T-helper 1 cell treated with Interleukin-12 subunit alpha and Interleukin-12 subunit beta and Interleukin-4 antibody, amounts not matched to agents 30 ng/mL and 1 ng/mL, for 36 hours (primary cell): Measurements from ENCODE around the gene PDCD10. TPM values are rescaled to one million over a fixed set of nuclear protein-coding genes. Genes with fewer than 3 reads are reported as not detected.

Source experiments
- intact Hi-C: fragments of 100-400 bp; cut with micrococcal nuclease; formaldehyde crosslinking; loops from one replicate; pipeline ENCODE4 v1.15.1; 2024
- total RNA-seq: library from RNA; stranded (reverse); gene quantifications from 2 replicates; pipeline ENCODE4 v1.2.3, GENCODE V29; 2022

PDCD10 gene
- total RNA-seq, 1 donor from 2014 or later, result 67.6 TPM

DNA sequence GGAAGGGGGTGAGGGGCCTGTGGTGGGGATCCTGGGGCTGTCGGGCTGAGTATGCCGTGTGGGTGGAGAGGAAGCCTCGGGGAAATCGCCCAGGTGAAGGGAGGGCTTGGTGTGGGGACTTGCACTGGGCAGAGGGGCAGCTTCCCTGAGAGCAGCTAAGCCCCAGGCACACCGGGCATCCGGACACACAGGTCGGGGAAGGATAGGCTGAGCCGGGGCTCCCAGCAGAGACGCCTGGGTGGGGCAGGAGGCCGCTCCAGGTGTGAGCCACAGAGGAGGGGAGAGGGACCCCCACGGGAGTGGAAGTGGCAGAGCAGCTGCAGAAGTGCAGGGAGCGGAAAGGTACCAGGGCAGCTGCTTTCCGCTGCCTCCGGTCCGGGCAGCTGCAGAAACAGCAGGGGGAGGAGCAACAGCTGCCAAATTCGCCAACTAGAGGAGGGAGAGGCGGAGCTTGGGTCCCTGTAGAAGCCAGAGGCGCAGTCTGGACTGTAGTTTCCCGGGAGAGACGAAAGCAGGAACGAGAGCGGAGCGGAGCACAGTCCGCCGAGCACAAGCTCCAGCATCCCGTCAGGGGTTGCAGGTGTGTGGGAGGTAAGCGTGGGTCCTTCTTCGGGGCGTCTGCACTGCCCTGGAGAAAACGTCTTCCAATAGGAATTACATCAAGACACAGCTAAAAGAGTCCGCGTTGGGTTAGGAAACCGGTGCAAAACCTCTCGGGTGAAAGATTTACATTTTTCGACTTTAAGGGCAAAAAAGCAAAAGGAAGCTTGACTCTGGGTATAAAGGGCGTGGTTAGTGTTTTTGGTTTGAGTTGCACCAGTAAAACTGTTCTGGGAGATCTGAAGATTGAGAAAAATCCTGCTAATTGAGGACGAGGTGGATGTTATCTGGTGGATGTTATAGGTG is 794 bp upstream of the PDCD10 start, which contains the start of gene SERPINI1:
TSS of gene SERPINI1 (plus strand) at position 489 of the 906 bp plus-strand sequence. CDS start 53,408 bp downstream, outside the sequence.
- intact Hi-C loops, result loop anchor here (1.0 to 2.0 kb wide), 8 partner anchors 15 to 359 kb away; partner anchors contain the start of genes GOLIM4 and ZBBX

DNA sequence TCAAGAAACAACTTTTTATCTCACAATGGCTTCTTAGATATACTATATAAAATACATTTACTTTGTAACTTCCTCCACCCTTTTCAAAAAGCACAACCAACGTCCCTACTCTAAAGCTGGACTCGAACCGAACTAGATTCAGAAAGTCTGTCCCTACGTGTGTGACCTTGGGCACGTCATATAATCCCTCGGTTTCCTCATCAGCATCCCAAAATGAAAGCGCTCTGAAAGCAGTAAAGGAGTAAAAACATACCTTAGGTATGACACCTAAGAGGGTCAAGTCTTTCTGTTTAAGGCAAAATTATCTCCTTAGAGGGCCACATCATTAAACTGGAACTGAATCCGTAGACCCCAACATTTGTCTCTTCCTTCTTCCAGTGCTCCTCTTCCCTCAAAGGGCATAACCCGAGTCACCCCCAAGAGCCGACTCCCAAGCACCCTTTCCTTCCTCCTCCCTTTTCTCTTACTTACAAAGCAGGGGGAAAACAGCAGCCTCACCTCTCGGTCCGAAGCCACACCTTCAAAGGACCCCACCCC is 663 bp downstream of the PDCD10 start:
- intact Hi-C loops, result loop anchor here (2.0 kb wide), 3 partner anchors 15 to 361 kb away; partner anchors contain the start of gene GOLIM4

DNA sequence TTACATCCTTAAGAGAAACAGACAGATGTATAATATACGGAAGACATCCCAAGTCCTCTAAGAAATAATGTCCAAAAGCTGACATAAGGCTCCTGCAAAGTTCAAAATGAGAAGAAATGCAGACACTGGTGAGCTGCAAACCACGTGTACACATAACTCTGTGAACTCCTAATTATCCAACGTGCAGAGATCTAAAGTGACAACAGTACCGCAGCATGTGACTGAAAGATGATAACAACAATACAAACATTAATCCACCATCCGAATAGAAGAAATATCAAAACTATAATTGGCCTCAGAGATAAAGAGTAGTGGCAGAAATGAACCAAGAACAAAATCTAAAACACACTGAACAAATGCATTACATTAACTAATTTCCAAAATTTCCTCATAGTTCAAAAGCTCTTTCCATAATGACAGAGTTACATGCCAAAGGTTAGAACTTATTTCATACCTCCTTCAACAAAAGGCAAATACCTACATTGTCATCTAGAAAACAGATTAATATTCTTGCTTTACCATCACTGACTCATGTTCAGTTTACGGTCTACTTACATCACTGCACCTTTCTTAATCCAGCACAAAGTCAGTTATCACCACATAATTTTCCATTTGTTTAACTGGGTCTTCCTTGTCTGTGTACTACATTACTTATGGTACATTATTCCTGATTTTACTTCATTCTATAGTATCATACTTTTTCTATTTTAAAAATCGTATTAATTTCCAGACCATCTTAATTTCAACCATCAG is 2.2 kb downstream of the PDCD10 start:
- intact Hi-C loops, result loop anchor here (2.0 kb wide), 1 partner anchor 14 kb away; no protein-coding TSS in a partner anchor

DNA sequence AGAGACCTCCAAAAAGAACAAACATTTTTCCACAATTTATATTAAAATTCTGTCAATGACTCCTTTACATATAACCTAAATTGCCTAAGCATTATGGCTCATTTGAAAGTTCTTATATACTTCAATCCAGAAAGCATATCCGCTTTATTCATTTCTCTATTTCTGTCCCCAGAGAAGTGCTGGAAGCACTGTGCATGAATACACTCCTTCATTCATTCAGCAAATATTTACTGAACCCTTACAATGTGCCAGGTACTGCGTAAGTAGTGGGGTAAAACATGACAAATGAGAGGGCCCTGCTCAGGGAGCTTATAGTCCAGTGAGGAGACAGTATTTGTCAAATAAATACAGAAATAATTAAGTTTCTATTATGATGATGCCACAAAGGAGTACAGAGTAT is 3.3 kb downstream of the PDCD10 start:
- intact Hi-C loops, result no loop called here

DNA sequence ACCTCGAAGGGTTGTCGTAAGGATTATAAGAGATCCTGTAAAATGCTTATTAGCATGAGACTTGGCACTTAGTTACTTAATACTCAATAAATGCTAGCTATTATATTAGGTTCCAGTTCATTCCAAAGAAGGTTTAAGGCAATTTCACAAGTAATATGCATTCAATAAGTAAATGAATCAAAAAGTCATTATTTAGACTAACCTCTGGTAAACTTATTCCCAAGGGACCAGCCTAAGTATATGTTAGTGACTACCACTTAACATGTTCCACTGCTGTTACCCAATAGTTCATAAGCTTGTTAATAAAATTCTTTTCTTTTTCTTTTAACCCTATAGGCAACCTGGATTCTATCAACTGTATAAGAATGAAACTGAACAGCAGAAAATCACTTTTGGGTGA is 5.1 kb downstream of the PDCD10 start:
- intact Hi-C loops, result no loop called here

- intact Hi-C loops, result no loop called here
Measured at GRCh38 chr3:167728632-167729323, 5.9 kb downstream of the PDCD10 start.

- intact Hi-C loops, result no loop called here
Measured at GRCh38 chr3:167728176-167728575, 6.5 kb downstream of the PDCD10 start.

DNA sequence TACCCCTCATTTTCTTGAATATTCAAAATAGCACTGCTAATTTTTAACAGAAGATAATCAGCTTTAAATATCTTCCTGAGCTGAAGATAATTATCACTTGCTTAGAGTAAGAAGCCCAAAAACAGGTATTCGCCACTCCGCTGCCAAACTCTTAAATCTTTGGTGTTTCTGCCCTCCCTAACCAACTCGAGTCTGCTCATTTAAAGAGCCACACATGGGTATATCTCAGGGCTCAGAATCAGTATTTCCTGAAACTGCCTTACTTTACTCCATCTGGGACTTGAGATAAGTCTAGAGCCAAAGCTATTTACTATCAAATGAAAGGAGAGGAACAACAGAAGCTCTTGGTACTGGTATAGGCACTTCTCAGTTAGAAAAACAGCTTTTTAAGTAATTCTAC is 10.8 kb downstream of the PDCD10 start:
- intact Hi-C loops, result no loop called here

GRCh38 chr3:167723025-167723512 is 11.6 kb downstream of the PDCD10 start:
- intact Hi-C loops, result no loop called here

DNA sequence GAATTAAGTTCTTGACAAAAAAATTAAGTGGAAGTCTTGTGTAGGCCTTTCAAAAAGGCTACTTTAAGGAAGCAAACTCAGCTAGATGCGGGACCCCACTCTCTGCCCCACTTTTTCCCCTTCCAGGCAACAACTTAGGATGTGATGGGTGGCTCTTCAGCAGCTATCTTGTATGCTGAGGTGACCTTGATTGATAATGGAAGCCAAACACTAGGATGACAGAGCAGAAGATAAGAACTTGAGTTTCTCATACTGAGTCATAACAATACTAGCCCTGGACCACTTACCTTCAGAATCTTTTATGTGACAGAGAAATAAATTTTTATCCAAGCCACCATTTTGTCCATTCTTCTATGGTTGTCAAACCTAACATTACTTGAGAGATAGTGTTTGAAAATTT is 16.1 kb downstream of the PDCD10 start:
- intact Hi-C loops, result loop anchor here (2.0 kb wide), 1 partner anchor 14 kb away; no protein-coding TSS in a partner anchor

DNA sequence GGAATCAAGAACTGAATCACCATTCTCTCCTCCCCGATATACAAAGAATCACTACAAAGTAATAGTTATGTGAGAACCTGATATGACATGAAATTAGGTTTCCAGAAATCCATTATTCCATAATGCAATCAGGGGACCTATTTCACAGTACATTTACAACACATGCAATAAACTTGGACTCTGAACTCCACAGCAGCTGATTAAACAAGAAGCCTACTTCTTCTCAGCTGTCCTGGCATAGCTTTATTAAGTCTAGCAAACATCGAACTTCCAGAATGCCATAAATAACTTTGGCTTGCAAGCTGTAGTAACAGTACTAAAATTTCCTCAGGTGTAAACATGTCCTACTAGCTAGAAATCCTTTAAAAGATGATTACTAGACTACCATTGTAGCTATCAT is 17.8 kb downstream of the PDCD10 start:
- intact Hi-C loops, result no loop called here

- intact Hi-C loops, result loop anchor here (1.0 kb wide), 1 partner anchor 20 kb away; the partner anchor contains the start of gene SERPINI1
Measured at GRCh38 chr3:167714871-167715270, 19.8 kb downstream of the PDCD10 start.

DNA sequence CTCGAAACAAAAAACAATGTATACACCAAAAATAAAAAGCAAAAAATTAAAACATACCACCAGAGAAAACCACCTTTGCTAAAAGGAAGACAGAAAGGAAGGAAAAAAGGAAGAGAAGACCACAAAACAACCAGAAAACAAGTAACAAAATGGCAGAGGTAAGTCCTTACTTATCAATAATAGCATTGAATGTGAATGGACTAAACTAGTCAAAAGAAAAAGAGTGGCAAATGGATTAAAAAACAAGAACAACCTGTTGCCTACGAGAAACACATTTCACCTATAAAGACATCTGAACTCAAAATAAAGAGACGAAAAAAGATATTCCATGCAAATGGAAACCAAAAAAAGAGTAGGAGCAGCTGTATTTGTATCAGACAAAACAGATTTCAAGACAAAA is 22.2 kb downstream of the PDCD10 start:
- intact Hi-C loops, result no loop called here

GRCh38 chr3:167711439-167711838 is 23.3 kb downstream of the PDCD10 start:
- intact Hi-C loops, result no loop called here

GRCh38 chr3:167710552-167710951 is 24.1 kb downstream of the PDCD10 start:
- intact Hi-C loops, result no loop called here

DNA sequence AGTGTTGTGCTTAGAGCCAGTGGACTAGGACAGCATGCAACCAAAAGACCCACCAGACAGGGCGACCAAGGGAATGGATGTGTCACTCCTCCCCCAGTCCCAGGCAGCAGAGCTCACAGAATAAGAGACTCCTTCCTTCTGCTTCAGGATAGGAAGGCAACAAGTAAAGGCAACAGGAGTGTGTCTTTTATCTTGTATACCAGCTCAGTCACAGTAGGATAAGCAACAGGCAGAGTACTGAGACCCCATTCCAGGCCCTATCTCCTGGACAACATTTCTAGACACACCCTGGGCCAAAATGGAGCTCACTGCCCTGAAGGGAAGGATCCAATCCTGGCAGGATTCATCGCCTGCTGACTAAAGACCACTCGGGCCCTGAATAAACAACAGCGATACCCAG is 25.0 kb downstream of the PDCD10 start:
- intact Hi-C loops, result no loop called here

GRCh38 chr3:167705840-167706239 is 28.9 kb downstream of the PDCD10 start:
- intact Hi-C loops, result loop anchor here (1.0 kb wide), 1 partner anchor 10 kb away; no protein-coding TSS in a partner anchor

DNA sequence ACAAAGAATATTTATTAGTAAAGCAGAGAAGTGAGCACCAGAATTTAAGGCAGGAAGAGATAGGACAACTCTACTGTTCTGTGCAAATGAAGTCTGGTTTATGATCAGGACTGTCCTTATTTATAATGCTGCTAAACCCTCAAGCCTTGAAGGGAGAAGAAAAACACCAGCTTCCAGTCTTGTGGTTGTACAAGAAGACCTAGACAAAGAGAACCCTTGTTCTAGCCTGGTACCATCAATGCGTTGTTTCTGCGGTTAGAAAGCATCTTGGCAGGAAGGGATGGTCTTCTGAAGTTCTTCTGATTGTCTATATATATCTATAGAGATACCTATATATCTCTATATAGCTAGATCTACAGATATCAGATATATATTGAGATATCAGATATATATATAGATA is 33.8 kb downstream of the PDCD10 start:
- intact Hi-C loops, result no loop called here

GRCh38 chr3:167700046-167700445 is 34.6 kb downstream of the PDCD10 start:
- intact Hi-C loops, result no loop called here

- intact Hi-C loops, result no loop called here
Measured at GRCh38 chr3:167694121-167694520, 40.6 kb downstream of the PDCD10 start.

DNA sequence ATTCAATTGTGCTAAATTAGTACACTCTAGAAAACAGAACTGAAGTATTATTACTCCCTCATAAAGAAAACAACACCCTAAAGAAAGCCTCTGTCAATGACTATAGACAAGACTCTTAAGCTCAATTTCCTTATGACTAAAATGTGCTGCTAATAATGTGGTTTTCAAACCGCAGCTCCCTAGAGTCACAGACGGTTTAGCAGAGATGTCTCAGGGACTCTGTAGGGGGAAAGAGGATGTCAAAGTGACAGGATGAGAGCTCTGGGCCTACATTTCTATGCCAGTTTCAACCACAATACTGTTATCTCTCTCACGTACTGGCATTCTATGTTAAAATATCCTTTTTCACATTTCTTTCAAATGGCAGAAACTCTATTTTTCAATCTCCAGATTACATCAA is 43.3 kb downstream of the PDCD10 start:
- intact Hi-C loops, result loop anchor here (1.0 kb wide), 1 partner anchor 44 kb away; the partner anchor contains the start of gene SERPINI1
